ENCODE results near the gene SLBP.

GRCh38 chr4:1683261-1683735 lies 28.8 kb downstream of the SLBP start:
- TF ChIP-seq CTCF (conservative IDR thresholded peaks at IDR 0.05) (no peak), EZH2 (IDR thresholded peaks at IDR 0.05; ENCODE audit: low read depth) (no peak)

All from PC-9 (cell line).